Measurements from ENCODE around the gene EFTUD2. TPM values are rescaled to one million over a fixed set of nuclear protein-coding genes. Genes with fewer than 3 reads are reported as not detected.

EFTUD2 gene
- total and polyA plus RNA-seq, 2 of the 13 experiments (the other 11 are each of a cell fraction or from before 2014, with no cell fraction given): 111 to 137 TPM

GRCh38 chr17:44862278-44862914 is 36.8 kb downstream of the EFTUD2 start (continued):
- peak; percentile 97 for TF ChIP-seq ZNF362 (CRISPR knock-in tag; IDR thresholded peaks at IDR 0.05; ENCODE audit: borderline replicate concordance)
- TF ChIP-seq KAT7 (CRISPR knock-in tag; IDR thresholded peaks at IDR 0.05; ENCODE audit: borderline replicate concordance): no peak
- peak; percentile 34 for TF ChIP-seq RARA (CRISPR knock-in tag; IDR thresholded peaks at IDR 0.05)
- no peak for TF ChIP-seq AFF4 (CRISPR knock-in tag; IDR thresholded peaks at IDR 0.05)
- no peak for TF ChIP-seq YEATS2 (CRISPR knock-in tag; IDR thresholded peaks at IDR 0.05; ENCODE audit: borderline replicate concordance)
- TF ChIP-seq ZXDC (CRISPR knock-in tag; IDR thresholded peaks at IDR 0.05): no peak
- TF ChIP-seq KAT2B (IDR thresholded peaks at IDR 0.05; ENCODE audit: borderline replicate concordance, low read depth, low read length): no peak
- no peak for TF ChIP-seq POLR2AphosphoS2 (IDR thresholded peaks at IDR 0.05; ENCODE audit: low read depth, low read length)
- TF ChIP-seq ZNF260 (CRISPR knock-in tag; IDR thresholded peaks at IDR 0.05; ENCODE audit: borderline replicate concordance, low read depth): no peak
- TF ChIP-seq ZNF329 (CRISPR knock-in tag; IDR thresholded peaks at IDR 0.05; ENCODE audit: low read depth): no peak
- TF ChIP-seq MAFK (conservative IDR thresholded peaks at IDR 0.05 in 1 of 2, IDR thresholded peaks at IDR 0.05 in 1 of 2; ENCODE audit: low read length in 2 of 2): no peak
- 0 out of 2 replicates have a peak, but pooled peaks have one; percentile 10 for TF ChIP-seq FOXA3 (CRISPR knock-in tag; IDR thresholded peaks at IDR 0.05)
- no peak for TF ChIP-seq ZNF354B (CRISPR knock-in tag; IDR thresholded peaks at IDR 0.05)
- TF ChIP-seq ZNF576 (CRISPR knock-in tag; IDR thresholded peaks at IDR 0.05): no peak
- TF ChIP-seq ZMAT3 (CRISPR knock-in tag; conservative IDR thresholded peaks at IDR 0.05): no peak
- no peak for TF ChIP-seq TGIF2 (CRISPR knock-in tag; IDR thresholded peaks at IDR 0.05)
- TF ChIP-seq ZFP1 (CRISPR knock-in tag; IDR thresholded peaks at IDR 0.05): no peak
- TF ChIP-seq, protein P1, sequence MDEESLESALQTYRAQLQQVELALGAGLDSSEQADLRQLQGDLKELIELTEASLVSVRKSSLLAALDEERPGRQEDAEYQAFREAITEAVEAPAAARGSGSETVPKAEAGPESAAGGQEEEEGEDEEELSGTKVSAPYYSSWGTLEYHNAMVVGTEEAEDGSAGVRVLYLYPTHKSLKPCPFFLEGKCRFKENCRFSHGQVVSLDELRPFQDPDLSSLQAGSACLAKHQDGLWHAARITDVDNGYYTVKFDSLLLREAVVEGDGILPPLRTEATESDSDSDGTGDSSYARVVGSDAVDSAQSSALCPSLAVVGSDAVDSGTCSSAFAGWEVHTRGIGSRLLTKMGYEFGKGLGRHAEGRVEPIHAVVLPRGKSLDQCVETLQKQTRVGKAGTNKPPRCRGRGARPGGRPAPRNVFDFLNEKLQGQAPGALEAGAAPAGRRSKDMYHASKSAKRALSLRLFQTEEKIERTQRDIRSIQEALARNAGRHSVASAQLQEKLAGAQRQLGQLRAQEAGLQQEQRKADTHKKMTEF (CRISPR knock-in tag; IDR thresholded peaks at IDR 0.05): no peak
- TF ChIP-seq MIXL1 (CRISPR knock-in tag; IDR thresholded peaks at IDR 0.05): 0 out of 2 replicates have a peak, but pooled peaks have one; percentile 41
- peak; percentile 30; the same call in 1 of the 2 replicates for TF ChIP-seq NR2C2 (CRISPR knock-in tag; IDR thresholded peaks at IDR 0.05; ENCODE audit: borderline replicate concordance)
